MM.1S (cell line): Measurements from ENCODE around the gene MMP7.

ENCODE experiments used
- EZH2 ChIP-seq: fragments of 300-600 bp; sonication (generic); optimal IDR thresholded peaks from 2 replicates; pipeline ENCODE3; 2017; ENCODE audit warnings: low read depth, mild to moderate bottlenecking, antibody characterized with exemption, low read length, mixed read lengths
- EZH2phosphoT487 ChIP-seq: fragments of 300-600 bp; sonication (generic); IDR thresholded peaks from 2 replicates; pipeline ENCODE4 v1.6.1; 2018; ENCODE audit warnings: antibody characterized with exemption, low read length
- TF ChIP-seq, protein P1 (sequence below): fragments of 300-600 bp; sonication (generic); IDR thresholded peaks from 2 replicates; pipeline ENCODE4 v1.5.1; 2016; ENCODE audit warnings: antibody characterized with exemption, low read length, mixed read lengths

DNA sequence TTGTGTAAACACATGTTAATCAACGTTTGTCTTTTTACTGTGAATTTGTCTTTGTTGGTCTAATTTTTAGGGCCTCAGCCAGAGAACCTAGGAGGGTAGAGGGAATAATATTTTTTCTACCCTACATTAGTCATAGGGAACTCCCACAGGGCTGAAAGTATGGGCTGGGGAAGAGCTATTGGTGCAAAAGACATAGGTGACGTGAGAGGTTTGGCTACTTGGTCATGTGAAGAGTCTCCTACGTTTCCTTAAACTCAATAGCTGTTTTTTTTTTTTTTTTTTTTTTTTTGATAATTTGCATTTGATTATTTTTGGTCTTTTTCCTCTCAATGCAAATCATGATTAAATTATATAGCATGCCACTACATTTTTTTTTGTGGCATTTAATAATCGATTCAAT, 15.9 kb upstream of the MMP7 start:
- TF ChIP-seq, protein P1, sequence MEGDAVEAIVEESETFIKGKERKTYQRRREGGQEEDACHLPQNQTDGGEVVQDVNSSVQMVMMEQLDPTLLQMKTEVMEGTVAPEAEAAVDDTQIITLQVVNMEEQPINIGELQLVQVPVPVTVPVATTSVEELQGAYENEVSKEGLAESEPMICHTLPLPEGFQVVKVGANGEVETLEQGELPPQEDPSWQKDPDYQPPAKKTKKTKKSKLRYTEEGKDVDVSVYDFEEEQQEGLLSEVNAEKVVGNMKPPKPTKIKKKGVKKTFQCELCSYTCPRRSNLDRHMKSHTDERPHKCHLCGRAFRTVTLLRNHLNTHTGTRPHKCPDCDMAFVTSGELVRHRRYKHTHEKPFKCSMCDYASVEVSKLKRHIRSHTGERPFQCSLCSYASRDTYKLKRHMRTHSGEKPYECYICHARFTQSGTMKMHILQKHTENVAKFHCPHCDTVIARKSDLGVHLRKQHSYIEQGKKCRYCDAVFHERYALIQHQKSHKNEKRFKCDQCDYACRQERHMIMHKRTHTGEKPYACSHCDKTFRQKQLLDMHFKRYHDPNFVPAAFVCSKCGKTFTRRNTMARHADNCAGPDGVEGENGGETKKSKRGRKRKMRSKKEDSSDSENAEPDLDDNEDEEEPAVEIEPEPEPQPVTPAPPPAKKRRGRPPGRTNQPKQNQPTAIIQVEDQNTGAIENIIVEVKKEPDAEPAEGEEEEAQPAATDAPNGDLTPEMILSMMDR: no peak
- TF ChIP-seq EZH2 (no peak), EZH2phosphoT487 (no peak)
